IMR-90 (cell line): ENCODE measurements around the gene FBXW11.

Experiments
- BHLHE40 ChIP-seq: fragments of 150-350 bp; IDR thresholded peaks from 2 replicates; pipeline ENCODE4 v1.6.1; 2016; ENCODE audit warnings: mild to moderate bottlenecking, low read depth, low read length
- CTCF ChIP-seq: conservative IDR thresholded peaks from 2 replicates; pipeline ENCODE4 v1.5.1; 2012; ENCODE audit warnings: mild to moderate bottlenecking, low read depth, low read length, improper control_type of control experiment
- POLR2A ChIP-seq: IDR thresholded peaks from 2 replicates; pipeline ENCODE4 v1.6.1; 2012; ENCODE audit warnings: mild to moderate bottlenecking, low read depth, low read length

- TF ChIP-seq CTCF (peak; percentile 39), POLR2A (no peak), BHLHE40 (no peak)
Measured at GRCh38 chr5:171858303-171858702, 148.1 kb downstream of the FBXW11 start.
